Ecto neural progenitor cell (in vitro differentiated cells): Measurements from ENCODE around the gene NEDD8.
A peak's percentile ranks its signal among the peaks of the same experiment; 100 is the strongest.

ENCODE experiments used
- DNase-seq: peaks from one replicate; pipeline ENCODE4 v3.0.0-alpha.2; 2018; ENCODE audit warnings: low spot score

Gene NEDD8

DNA sequence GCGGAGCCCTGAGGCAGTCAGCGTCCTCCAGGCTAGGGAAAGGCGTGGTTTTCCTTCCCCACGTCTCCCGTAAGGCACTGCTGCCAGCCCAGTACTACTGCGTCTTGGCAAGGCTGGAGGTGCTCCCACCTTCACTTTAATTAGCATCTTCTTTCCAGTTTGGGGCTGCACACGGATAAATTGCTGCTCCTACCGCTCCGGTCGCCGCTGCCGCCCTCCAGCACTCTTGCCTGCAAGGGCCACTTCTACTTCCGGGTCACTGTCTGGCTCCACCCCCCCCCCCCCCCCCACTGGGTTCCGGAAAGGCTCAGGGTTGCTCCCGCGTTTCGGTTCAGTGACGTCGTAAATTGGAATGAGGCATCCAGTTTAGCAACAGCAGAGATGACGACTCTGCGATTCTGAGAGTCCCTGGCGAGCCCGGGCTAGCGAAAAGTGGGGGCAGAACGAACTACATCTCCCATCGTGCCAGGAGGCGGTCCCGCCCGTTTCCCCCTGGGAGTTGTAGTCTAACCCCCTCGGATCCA lies at the start of gene NEDD8:
Gene NEDD8, minus strand, starts transcription at position 247 of the 524 bp plus-strand sequence. Its CDS starts 100 bp downstream, at position 147.
- peak; percentile 91 for DNase-seq

DNA sequence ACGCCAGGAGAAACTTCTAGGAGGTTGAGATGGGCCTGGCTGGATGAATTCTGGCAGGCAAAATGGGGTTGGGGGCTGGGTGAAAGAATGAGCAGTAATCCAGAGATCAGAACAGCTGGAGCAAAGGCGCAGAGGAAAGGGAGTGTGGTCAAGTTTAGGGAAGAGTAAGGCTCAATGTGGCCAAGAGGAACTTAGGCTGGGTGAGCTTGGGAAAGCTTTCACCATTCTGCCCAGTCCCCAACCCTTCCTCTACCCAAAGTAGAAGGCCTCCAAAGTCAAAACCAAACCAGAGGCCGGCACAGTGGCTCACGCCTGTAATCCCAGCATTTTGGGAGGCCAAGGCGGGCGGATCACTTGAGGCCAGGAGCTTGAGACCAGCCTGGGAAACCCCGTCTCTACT lies 49.5 kb upstream of the NEDD8 start:
- no peak for DNase-seq

DNA sequence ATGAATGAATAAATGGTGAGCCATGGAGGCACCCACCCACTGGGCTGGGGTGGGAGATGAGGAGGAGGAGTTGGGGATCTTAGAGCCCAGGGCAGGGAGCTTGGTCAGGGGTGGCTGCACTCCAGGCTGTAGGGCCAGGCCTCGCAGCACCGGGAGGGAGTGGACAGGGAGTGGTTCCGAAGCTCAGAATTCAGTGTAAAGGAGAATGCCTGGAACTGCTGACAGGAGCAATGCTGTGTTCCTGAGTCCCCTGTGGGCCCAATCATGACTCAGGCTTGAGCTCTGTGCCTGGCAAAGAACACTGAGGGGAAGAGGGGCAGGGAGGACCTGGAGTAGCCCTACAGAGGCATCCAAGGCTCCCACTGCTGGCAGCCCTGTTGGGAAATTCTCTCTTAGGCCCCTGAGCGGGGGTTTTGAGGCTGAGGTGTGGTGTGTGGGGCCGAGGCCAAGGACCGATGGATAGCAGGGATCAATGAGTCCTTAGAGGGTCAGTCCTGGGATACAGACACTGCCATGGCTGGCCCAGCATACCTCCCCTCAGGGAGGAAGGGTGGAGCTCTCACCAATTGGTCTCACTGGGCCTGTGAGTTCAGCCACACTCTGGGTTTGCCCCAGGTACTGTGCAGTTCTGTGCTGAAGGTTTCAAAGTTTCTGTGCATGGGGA lies 48.8 kb upstream of the NEDD8 start:
- DNase-seq = no peak

DNA sequence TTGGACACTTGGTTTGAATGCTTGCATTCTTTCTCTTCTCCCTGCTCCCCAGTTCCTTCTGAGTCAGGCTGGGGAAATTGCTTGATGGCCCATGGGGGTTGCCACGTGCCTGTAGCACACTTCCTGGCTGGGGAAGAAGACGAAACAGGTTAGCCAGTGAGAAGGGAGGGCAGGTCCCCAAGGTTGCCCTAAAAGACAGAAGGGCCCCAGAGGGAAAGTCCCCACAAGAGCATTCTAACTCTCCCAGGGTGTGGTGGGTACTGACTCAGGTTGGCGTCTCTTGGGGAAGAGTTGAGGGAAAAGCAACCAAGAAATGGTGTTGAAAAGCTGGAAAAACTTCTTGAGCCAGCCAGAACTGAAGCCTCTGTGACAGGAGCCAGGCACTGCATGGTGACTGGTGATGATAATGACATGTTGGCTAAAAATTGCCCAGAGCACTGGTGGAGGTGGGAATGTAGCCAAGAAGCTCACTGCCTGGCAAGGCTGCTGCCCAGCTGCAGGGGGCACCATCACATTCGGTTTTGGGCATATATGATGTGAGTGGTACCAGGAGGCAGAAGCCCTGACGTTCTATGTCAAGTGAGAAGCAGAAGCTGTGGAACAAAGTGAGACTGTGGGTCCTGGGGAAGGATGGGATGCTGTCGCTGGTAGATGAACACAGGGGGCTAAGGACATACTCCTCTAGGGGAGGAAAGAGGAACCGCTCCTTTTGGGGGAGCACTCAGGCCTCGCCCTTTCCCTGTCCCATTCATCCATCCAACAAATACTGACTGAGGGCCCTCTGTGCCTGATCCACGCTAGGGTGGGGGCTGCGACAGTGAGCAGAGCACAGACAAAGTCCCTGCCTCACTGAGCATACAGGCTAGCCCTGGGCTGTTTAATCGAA lies 47.4 kb upstream of the NEDD8 start:
- no peak for DNase-seq

DNA sequence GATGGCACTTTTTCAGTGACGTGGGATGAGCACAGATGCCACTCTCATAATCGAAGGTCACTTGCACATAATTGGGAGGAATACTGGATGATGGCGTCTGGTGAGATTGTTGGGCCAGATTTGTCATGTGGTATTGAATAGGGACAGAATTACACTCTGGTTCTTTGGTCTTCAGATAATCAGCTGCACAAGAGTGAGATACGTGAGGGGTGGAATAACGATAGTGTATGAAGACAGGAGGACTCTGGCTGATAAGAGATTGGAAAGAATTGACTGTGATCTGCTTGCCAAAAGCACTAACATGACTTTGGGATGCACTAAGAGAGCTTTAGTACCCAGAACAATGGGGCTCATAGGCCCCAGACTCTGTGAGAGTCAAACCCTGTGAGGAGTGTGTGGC lies 46.3 kb upstream of the NEDD8 start:
- no peak for DNase-seq

DNA sequence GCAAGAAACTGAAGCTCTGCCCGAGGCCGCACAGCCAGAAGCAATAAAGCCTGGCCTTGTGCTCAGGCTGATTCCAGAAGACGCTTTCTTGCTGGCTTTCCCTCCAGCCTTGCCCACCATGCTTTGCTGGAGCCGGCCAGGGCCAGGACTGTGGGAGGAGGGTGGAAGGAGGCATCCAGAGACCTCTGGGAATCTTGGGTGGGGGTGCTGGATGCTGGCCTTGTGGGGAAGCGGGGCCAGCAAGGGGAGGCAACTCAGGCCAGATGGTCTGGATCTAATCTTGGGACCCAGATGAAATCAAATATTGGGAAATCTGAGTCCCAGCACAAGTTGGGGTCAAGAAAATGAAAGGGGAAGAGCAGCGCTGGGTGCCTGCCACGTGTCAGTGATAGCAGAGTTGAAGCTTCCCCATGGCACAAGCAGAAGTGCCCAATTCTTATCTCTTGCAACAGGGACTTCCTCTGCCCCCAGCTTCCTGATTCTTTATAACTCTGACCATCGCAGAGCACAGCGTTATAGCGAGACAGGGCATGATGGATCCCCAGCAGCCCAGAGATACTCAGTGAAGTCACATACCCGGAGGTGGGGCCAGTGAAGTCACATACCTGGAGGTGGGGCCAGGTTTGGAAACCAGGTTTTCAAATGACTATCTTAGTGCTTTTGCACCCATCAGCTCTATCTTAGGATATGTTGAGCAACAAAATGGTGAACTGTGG lies 45.6 kb upstream of the NEDD8 start:
- no peak for DNase-seq

DNA sequence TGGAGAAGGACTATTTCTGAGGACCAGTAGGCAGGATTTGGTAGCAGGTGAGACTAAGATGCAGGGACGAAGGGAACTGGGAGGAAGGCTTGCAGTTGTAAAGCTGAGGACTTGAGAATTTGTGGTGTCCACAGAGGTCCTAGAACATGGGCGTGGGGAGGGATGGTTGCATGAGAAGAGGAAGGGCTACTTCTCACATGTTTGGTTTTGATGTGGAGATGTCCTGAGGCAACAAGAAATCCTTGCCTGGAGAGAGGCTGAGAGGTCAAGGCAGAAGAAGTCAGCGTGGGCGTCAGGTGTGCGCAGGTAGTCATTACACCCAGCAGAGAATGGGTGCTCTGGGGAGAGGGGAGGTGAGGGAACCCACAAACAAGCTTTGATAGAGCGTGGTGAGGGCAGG lies 44.9 kb upstream of the NEDD8 start:
- DNase-seq = no peak

DNA sequence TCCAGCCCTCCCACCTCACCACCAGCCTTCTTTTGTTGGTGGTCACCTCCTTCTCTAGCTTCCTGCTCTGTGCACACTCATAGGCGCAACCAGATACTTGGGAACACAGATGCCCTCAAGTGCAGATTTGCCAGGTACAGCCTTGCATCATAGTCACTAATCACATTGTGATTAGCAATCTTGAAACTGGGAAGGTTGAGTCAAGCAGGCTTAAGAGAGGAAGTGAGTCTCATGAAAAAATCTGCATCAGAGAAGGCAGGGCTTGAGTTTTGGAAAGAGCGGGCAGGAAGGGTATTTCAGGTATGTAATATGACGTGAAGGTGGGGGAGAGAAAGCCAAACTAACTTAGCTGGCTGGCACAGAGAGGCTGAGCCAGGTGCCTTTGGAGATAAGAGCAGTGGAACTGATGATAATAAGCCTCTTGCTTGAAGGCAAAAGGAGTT lies 42.0 kb upstream of the NEDD8 start:
- no peak for DNase-seq

DNA sequence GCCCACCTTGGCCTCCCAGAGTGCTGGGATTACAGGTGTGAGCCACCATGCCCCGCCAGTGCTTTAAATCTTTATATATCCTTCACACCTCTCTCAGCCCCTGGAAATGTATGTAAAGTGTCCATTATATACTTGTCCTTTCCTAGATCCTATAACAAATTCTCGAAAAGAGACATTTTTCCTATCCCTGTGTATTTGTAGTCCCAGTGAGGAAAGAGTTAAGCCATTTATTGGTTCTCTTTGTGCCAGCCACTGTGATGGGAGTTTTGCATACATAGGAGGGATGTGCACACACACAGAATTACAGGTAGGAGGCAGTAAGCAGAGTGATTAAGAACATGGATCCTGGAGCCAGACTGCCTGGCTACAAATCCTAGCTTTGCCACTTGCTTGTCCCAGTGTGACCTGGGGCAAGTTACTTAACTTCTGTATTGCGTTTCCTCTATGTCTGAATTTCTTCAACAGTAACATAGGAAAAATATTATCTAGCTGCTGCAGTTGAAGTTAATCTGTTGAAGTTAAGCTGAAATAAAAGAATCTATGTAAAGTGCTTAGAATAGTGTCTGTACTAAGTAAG lies 41.3 kb upstream of the NEDD8 start:
- no peak for DNase-seq

DNA sequence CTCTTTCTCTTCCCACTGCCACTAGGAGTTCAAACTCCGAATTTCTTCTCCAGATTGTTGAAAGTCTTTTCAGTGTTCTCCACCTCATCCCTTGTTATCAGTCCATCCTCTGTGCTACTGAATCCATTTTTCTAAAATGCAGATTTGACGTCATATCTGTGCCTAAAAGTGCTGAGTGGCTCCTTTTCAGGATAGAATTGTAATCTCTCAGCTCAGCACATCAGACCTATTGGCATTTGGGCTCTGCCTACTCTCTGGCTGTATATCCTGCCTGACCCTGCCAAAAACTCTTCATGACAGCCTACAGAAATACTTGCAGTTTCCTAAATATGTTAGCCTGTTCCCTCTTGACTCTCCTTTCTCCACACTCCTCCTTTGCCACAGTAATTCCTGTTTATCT lies 40.3 kb upstream of the NEDD8 start:
- DNase-seq = no peak

DNA sequence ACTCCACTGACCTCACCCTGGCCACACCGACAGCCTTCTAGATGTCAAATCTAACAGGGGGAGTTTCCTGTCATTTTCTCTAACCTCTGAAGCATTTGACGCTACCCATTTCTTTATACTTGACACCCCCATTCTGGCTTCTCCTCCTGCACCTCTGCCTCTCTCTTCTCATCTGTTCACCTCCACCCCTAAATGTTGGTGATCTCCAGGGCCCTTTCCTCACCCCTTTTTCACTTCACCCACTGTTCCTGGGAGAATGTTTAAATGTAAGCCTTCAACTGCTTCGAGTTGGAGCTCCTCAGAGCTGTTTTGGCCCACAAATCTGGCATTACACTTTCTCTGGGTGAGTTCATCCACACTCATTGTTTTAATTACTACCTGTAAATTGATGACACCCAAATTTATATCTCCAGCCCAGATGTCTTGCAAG lies 39.7 kb upstream of the NEDD8 start:
- DNase-seq = no peak

DNA sequence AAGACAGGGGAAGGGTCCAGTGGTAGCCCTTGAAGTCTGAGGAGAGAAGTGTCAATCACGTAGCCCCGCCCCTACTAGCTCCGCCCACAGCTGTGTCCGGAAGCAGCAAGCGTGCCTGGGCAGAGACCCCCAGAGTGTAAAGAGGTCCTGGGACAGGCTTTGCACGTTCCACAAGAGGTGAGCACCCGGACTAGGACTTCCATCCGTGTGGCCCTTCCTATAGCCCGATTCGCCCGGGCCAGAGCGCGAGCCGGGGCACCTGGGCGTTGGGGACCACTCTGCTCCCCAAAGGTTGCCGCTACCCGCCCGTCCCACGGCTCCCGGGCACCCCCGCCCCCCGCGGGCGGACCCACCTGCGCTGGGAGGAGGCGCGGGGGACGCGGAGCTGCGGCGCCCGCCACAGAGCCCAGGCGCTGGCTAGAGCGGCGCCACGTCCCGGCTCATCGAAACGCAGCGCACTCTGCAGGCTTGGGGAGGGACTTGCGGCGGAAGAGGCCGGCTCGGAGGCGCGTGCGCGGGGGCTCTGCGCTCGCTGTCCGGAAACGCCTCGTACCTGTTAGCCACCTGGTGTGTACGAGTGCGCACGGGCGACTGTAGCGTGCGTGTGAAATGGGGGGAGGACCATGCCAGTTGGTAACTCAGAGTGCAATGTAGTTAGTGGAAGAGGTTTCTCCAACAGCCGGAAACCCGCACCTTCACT lies 39.1 kb upstream of the NEDD8 start, which contains the start of gene RABGGTA:
Gene RABGGTA, minus strand, starts transcription at position 464 of the 700 bp plus-strand sequence. CDS start 482 bp downstream, outside the sequence.
- DNase-seq = peak; percentile 91

DNA sequence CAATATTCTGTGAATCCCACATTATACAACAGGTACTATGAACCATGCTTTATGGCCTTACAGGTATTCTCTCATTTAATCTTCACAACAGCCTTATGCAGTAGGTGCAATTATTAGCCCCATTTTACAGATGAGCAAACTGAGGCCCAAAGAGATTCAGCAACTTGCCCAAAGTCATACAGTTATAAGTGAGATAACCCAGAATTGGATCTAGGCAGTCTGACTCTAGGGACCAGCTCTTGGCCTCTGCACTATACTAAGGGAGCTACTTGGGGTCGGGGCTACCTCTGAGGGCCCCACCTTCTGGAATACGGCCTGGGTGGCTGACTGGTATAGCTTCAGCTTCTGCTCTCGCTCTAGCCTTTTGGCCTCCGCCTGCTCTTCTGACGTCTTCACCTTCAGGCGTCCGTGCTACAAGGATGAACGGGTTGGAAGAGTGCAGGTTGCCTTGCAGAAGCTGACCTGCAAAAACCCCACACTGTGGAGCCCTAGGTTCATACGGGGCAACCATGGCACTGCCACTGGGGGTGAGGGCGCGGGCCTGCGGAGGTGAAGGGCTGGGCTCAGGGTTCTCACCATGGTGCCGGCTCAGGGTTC lies 38.5 kb upstream of the NEDD8 start:
- DNase-seq = no peak

DNA sequence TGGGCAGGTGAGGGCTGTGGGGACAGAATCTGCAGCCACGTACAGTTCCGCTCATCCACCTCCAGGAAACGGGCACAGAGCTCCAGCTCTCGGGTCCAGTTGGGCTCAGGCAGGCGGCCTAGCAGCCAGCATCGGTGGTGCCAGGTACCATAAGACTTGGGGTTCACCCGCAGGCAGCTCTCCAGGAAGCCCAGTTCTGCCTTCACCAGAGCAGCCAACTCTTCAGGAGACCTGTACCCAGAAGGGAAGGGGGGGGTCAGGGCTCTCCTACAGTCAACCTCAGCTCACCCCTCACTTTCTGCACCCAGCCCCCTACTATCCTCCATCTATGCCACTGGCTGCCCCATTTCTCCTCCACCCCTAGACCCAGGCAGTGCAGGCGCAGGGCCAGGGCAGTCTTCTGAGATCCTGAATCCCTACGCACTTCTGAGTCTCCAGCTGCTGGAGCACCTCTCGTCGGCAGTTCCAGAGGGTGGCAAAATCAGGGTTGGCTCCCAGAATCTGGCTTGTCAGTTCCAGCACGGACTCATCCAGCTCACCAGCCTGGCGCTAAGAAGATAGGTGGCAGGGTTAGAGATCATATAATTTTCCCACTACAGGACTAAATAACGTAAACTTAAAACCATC lies 37.9 kb upstream of the NEDD8 start:
- DNase-seq = no peak

DNA sequence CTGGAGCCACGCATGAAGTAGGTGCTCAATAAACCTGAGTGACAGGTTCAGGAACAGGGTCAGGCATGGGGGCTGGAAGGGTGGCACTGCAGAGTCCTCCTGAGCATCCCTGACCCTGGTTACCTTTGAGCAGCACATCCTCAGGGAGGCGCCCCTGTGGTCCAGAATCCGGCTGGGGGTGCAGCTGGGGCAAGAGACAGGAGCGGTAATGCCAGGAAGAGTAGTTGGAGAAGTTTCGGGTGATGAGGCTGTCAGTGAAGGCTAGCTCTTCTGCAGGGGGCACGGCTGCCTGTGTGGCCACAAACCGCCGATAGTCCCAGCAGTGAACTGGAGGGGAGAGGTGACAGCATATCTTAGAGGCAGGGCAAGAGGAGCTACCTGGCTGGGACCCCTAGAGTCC lies 37.2 kb upstream of the NEDD8 start:
- DNase-seq = no peak

DNA sequence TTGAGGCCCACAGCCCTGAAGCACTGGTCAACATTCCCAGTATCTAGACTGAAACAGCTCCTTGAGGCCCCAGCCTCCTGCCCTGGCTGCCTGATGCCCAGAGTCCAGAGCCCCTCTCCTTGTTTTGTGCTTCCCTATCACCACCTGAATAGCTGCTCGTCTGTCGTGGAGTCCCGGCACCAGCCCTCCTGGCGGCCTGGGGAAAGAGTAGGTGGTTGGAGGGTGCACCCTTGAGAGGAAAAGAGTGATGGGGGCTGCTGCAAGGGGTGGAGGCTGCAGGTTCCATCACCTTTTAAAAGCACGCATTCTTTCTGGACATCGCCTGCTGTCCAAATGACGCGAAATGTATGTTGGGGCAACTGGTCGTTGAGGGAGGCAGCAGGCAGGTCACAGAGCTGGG lies 36.1 kb upstream of the NEDD8 start:
- DNase-seq = no peak

DNA sequence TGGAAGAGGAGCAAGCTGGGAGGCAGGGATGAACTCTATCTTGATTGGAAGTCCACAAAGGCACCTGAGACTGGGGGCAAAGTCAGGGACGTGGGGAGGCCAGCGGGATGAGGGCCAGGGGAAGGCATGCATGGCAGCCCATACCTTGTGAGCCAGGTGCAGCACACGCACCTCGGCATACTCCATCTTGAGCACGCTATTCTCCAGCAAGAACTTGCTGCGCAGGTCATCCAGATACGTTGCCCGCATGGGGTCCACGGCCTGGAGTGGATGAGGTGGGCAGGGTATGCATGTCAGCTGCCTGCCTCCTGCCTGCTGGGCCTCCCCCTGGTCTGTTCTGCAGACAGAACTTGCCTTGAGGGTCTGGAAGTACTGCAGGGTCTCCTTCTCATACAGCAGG lies 35.3 kb upstream of the NEDD8 start:
- no peak for DNase-seq

DNA sequence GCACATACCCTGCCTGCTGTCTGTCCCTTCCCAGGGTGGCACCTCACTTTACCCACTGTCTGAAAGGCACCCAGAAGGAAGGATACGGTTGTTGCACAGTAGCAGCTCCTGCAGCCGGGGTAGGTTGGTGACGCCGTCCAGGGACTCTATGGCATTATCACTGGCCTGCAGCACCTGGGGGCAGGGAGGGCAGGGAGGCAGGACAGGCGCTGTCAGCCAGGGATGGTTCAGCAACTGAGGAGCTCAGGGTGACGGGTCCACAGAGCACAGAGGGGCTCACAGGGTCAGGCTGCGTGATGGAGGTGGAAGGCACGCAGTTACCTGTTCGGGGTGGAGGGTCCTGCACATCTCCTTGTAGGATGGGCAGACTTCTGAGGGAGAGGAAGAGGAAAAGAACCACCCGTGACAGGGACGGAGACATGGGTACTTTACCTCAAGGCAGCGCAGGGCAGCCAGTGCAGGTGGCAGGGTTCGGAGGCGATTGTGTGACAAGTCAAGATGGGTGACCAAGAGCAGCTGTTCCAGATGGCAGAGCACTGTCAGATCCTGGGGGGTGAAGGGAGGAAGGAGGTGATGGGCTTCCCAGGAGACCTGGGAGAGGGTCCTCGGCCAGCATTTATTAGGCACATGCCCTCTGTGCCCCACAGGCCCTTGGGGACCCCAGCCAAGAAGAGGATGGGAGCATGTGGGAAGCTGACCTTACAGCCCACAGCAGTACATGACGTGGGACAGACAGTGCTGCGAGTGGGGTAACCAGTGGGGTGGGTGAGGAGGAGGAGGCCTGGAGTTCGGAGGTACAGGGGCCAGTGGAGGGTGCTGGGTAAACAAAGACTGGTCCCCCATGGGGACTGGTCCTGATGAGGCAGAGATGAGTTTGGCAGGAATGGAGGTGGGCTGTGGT lies 34.4 kb upstream of the NEDD8 start:
- no peak for DNase-seq

DNA sequence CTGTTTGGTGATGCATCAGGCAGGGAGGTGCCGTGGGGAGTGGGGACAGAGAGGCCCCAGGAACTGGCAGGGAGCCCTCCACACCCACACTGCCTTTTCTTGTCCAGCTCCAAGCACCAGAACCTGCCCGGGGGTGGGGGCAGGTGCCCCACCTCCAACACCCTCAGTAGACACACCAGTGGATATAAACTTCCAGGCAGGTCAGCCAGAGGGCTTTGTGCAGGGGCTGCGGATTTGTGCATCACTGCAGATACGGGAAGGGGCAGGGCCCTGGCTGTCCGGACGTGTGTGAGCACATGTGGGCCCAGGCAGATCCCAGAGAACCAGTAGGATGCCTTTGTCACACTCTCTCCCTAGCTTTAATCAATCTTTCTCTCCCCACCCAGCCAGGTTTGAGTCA lies 32.1 kb upstream of the NEDD8 start:
- DNase-seq = no peak
